PC-9 (cell line): Measurements from ENCODE around the gene PRELP. TPM values are rescaled to one million over a fixed set of nuclear protein-coding genes. Genes with fewer than 3 reads are reported as not detected.

Experiments used
- BruUV-seq: library from RNA; stranded (reverse); fragments of 400-500 nt; replicated peaks from 2 replicates; lab custom pipeline; 2021; lab: Mats Ljungman, UMichigan
- CTCF ChIA-PET: fragments of 300-600 bp; sonication (Branson Sonifier 250); formaldehyde crosslinking; loops from one replicate; lab custom pipeline; 2022; ENCODE audit warnings: antibody characterized with exemption; lab: Charles Lee
- POLR2A ChIA-PET: fragments of 300-600 bp; sonication (Branson Sonifier 250); formaldehyde crosslinking; loops from one replicate; lab custom pipeline; 2022; ENCODE audit warnings: antibody characterized with exemption; ENCODE audit not compliant: unreplicated experiment; lab: Charles Lee
- DNase-seq, 2 experiments: peaks; one replicate each; pipeline versions ENCODE4 v3.0.0 to v3.0.0-alpha.2; 2015 to 2022; ENCODE audit warnings: mixed read lengths in 1 of 2
- H2AFZ ChIP-seq: fragments of 200-600 bp; sonication (generic); 2 replicates; pipeline ENCODE4 v1.8.1; 2017; ENCODE audit warnings: antibody characterized with exemption
- H3F3A ChIP-seq: fragments of 200-600 bp; sonication (generic); 2 replicates; pipeline ENCODE4 v1.8.1; 2017; ENCODE audit warnings: antibody characterized with exemption, mild to moderate bottlenecking, low read depth; ENCODE audit not compliant: insufficient read depth
- H3K27ac ChIP-seq: fragments of 200-600 bp; sonication (generic); 2 replicates; pipeline ENCODE4 v1.6.1; 2016; ENCODE audit warnings: mixed run types
- H3K27me3 ChIP-seq: fragments of 200-600 bp; sonication (generic); 2 replicates; pipeline ENCODE4 v1.6.1; 2016; ENCODE audit warnings: low read depth, mixed run types; ENCODE audit not compliant: insufficient read depth
- H3K36me3 ChIP-seq: fragments of 200-600 bp; sonication (generic); 2 replicates; pipeline ENCODE4 v1.6.1; 2016; ENCODE audit warnings: low read depth, mixed run types
- H3K4me1 ChIP-seq: fragments of 200-600 bp; sonication (generic); replicated peaks from 2 replicates; pipeline ENCODE4 v1.6.1; 2016; ENCODE audit warnings: mixed run types; ENCODE audit not compliant: insufficient read depth
- H3K4me2 ChIP-seq: fragments of 200-600 bp; sonication (generic); 2 replicates; pipeline ENCODE4 v1.6.1; 2017; ENCODE audit warnings: mixed run types
- H3K4me3 ChIP-seq: fragments of 200-600 bp; sonication (generic); 2 replicates; pipeline ENCODE4 v1.6.1; 2016; ENCODE audit warnings: mixed run types
- H3K79me2 ChIP-seq: fragments of 200-600 bp; sonication (generic); 2 replicates; pipeline ENCODE4 v1.6.1; 2017; ENCODE audit warnings: low read depth, mixed run types
- H3K9me2 ChIP-seq: fragments of 200-600 bp; sonication (generic); 2 replicates; pipeline ENCODE4 v1.8.1; 2017; ENCODE audit warnings: mild to moderate bottlenecking; ENCODE audit not compliant: insufficient read depth
- H3K9me3 ChIP-seq: fragments of 200-600 bp; sonication (generic); 2 replicates; pipeline ENCODE4 v1.8.1; 2016; ENCODE audit warnings: low read depth; ENCODE audit not compliant: insufficient read depth
- H4K20me1 ChIP-seq: fragments of 200-600 bp; sonication (generic); 2 replicates; pipeline ENCODE4 v1.8.1; 2017; ENCODE audit not compliant: insufficient read depth
- CTCF ChIP-seq: fragments of 200-600 bp; sonication (generic); conservative IDR thresholded peaks from 2 replicates; pipeline ENCODE4 v1.6.1; 2017; ENCODE audit warnings: mixed run types, antibody characterized with exemption, mild to moderate bottlenecking, moderate library complexity
- EZH2 ChIP-seq: fragments of 200-600 bp; sonication (generic); IDR thresholded peaks from 2 replicates; pipeline ENCODE4 v1.8.0; 2017; ENCODE audit warnings: antibody characterized with exemption, low read depth
- intact Hi-C: fragments of 100-400 bp; cut with micrococcal nuclease; formaldehyde crosslinking; loops from one replicate; pipeline ENCODE4 v1.10.0; 2022; ENCODE audit not compliant: unreplicated experiment
- total RNA-seq: library from RNA; stranded (reverse); gene quantifications from 2 replicates; pipeline ENCODE4 v1.2.3, GENCODE V29; 2021

PRELP gene
- total RNA-seq, 1 experiment from 2014 or later = not detected

GRCh38 chr1:203448521-203449061 is 27.0 kb upstream of the PRELP start:
- Histone ChIP-seq H3K4me1 (no peaks in the 10 kb centered on the region), H3K9me3 (no peaks in the 10 kb centered on the region), H4K20me1 (no peaks in the 10 kb centered on the region), H3K27ac (no peak overlapping the region), H3K4me2 (no peak overlapping the region), H2AFZ (no peak overlapping the region), H3F3A (no peaks in the 10 kb centered on the region), H3K27me3 (peaks cover 57% of the 10 kb centered on the region), H3K36me3 (no peaks in the 10 kb centered on the region), H3K4me3 (no peak overlapping the region), H3K9me2 (no peaks in the 10 kb centered on the region), H3K79me2 (no peaks in the 10 kb centered on the region)
- ChIA-PET CTCF (no interaction called here), POLR2A (no interaction called here)
- intact Hi-C loops = loop anchor here (10.0 kb wide), 1 partner anchor 74 kb away; no protein-coding TSS in a partner anchor
- no TSS peak for BruUV-seq
- DNase-seq = no peak
- TF ChIP-seq EZH2 (no peak), CTCF (no peak)

GRCh38 chr1:203450001-203450400 is 25.6 kb upstream of the PRELP start:
- no peak for TF ChIP-seq EZH2
- TF ChIP-seq CTCF = no peak
- intact Hi-C loops = no loop called here
- Histone ChIP-seq H3K27ac (no peak overlapping the region), H3K9me2 (no peaks in the 10 kb centered on the region), H4K20me1 (no peaks in the 10 kb centered on the region), H3K9me3 (no peaks in the 10 kb centered on the region), H3K79me2 (no peaks in the 10 kb centered on the region), H3K4me3 (no peak overlapping the region), H3K27me3 (peaks cover 48% of the 10 kb centered on the region; the same call in 1 of the 2 replicates), H3F3A (no peaks in the 10 kb centered on the region), H3K4me2 (no peak overlapping the region), H3K4me1 (no peaks in the 10 kb centered on the region), H2AFZ (no peak overlapping the region), H3K36me3 (no peaks in the 10 kb centered on the region)
- ChIA-PET POLR2A (interaction anchor here (0.7 kb wide), 1 partner anchor 86 kb away, joined by 8 read pairs; no protein-coding TSS in a partner anchor), CTCF (no interaction called here)
- no peak for DNase-seq
- no TSS peak for BruUV-seq

- POLR2A ChIA-PET = no interaction called here
- no peaks in the 10 kb centered on the region for H3K9me3 ChIP-seq
- TF ChIP-seq EZH2 (no peak), CTCF (no peak)
- H3K36me3 ChIP-seq = no peaks in the 10 kb centered on the region
- CTCF ChIA-PET = no interaction called here
- no peak overlapping the region for H3K27ac ChIP-seq
- peaks cover 42% of the 10 kb centered on the region; the same call in 1 of the 2 replicates for H3K27me3 ChIP-seq
- BruUV-seq = no TSS peak
- H3F3A ChIP-seq = no peaks in the 10 kb centered on the region
- H3K9me2 ChIP-seq = no peaks in the 10 kb centered on the region
- H3K79me2 ChIP-seq = no peaks in the 10 kb centered on the region
- intact Hi-C loops = no loop called here
- H3K4me2 ChIP-seq = no peak overlapping the region
- no peak overlapping the region for H3K4me3 ChIP-seq
- DNase-seq = no peak
- H4K20me1 ChIP-seq = no peaks in the 10 kb centered on the region
- H2AFZ ChIP-seq = no peak overlapping the region
- no peaks in the 10 kb centered on the region for H3K4me1 ChIP-seq
These were observed 25.0 kb upstream of the PRELP start for GRCh38 chr1:203450479-203451149.
